ENCODE measurements around the gene C11orf58. TPM values are rescaled to one million over a fixed set of nuclear protein-coding genes. Genes with fewer than 3 reads are reported as not detected.

The C11orf58 gene
- total RNA-seq, 2 experiments from 2014 or later = 104 to 111 TPM

GRCh38 chr11:16788141-16789062, 50.0 kb downstream of the C11orf58 start:
- DNase-seq (peak; percentile 61), ATAC-seq (peak; percentile 67)
- Mint-ChIP-seq H3K36me3 (ENCODE audit: low read depth) (no peaks in the 10 kb centered on the region), H3K4me3 (no peak overlapping the region), H3K4me1 (ENCODE audit: low read depth) (no peaks in the 10 kb centered on the region), H3K9me3 (ENCODE audit: insufficient read depth) (no peaks in the 10 kb centered on the region), H3K27ac (no peak overlapping the region), H3K27me3 (ENCODE audit: low read depth) (no peaks in the 10 kb centered on the region)
- POLR2A ChIA-PET = no interaction called here
- CTCF ChIA-PET = interaction anchor here (0.6 to 4.5 kb wide), 13 partner anchors 8 to 275 kb away, joined by 3 to 28 read pairs (median 4); no protein-coding TSS in a partner anchor

GRCh38 chr11:16789063-16789420, 50.6 kb downstream of the C11orf58 start:
- Mint-ChIP-seq H3K36me3 (ENCODE audit: low read depth) (no peaks in the 10 kb centered on the region), H3K27me3 (ENCODE audit: low read depth) (no peaks in the 10 kb centered on the region), H3K9me3 (ENCODE audit: insufficient read depth) (no peaks in the 10 kb centered on the region), H3K4me3 (no peak overlapping the region), H3K27ac (no peak overlapping the region), H3K4me1 (ENCODE audit: low read depth) (no peaks in the 10 kb centered on the region)
- DNase-seq = no peak
- POLR2A ChIA-PET = no interaction called here
- CTCF ChIA-PET = interaction anchor here (0.7 to 2.9 kb wide), 7 partner anchors 9 to 148 kb away, joined by 3 to 10 read pairs (median 5); no protein-coding TSS in a partner anchor
- ATAC-seq = no peak

GRCh38 chr11:16789560-16790485, 51.4 kb downstream of the C11orf58 start:
- peaks cover under 1% of the 10 kb centered on the region for H3K4me1 Mint-ChIP-seq (ENCODE audit: low read depth)
- no peak overlapping the region for H3K4me3 Mint-ChIP-seq
- CTCF ChIA-PET = interaction anchor here (0.7 to 2.9 kb wide), 5 partner anchors 8 to 129 kb away, joined by 3 to 10 read pairs (median 5); no protein-coding TSS in a partner anchor
- POLR2A ChIA-PET = no interaction called here
- no peaks in the 10 kb centered on the region for H3K27me3 Mint-ChIP-seq (ENCODE audit: low read depth)
- no peak overlapping the region for H3K27ac Mint-ChIP-seq
- H3K36me3 Mint-ChIP-seq (ENCODE audit: low read depth) = no peaks in the 10 kb centered on the region
- H3K9me3 Mint-ChIP-seq (ENCODE audit: insufficient read depth) = no peaks in the 10 kb centered on the region
- no peak for ATAC-seq
- no peak for DNase-seq

- ChIA-PET CTCF (interaction anchor here (1.7 kb wide), 1 partner anchor 11 kb away, joined by 5 read pairs; no protein-coding TSS in a partner anchor), POLR2A (no interaction called here)
- H3K9me3 Mint-ChIP-seq (ENCODE audit: insufficient read depth) = no peaks in the 10 kb centered on the region
- peaks cover 6% of the 10 kb centered on the region for H3K4me1 Mint-ChIP-seq (ENCODE audit: low read depth)
- no peak overlapping the region for H3K27ac Mint-ChIP-seq
- no peak for ATAC-seq
- DNase-seq = no peak
- no peaks in the 10 kb centered on the region for H3K27me3 Mint-ChIP-seq (ENCODE audit: low read depth)
- no peaks in the 10 kb centered on the region for H3K36me3 Mint-ChIP-seq (ENCODE audit: low read depth)
- H3K4me3 Mint-ChIP-seq = no peak overlapping the region
These were observed 52.2 kb downstream of the C11orf58 start for GRCh38 chr11:16790486-16791190.

GRCh38 chr11:16791191-16791961, 52.9 kb downstream of the C11orf58 start:
- CTCF ChIA-PET = no interaction called here
- H3K27me3 Mint-ChIP-seq (ENCODE audit: low read depth) = no peaks in the 10 kb centered on the region
- no peaks in the 10 kb centered on the region for H3K9me3 Mint-ChIP-seq (ENCODE audit: insufficient read depth)
- no peak overlapping the region for H3K4me3 Mint-ChIP-seq
- ATAC-seq = no peak
- peaks cover 6% of the 10 kb centered on the region for H3K4me1 Mint-ChIP-seq (ENCODE audit: low read depth)
- POLR2A ChIA-PET = no interaction called here
- no peaks in the 10 kb centered on the region for H3K36me3 Mint-ChIP-seq (ENCODE audit: low read depth)
- no peak overlapping the region for H3K27ac Mint-ChIP-seq
- no peak for DNase-seq

GRCh38 chr11:16792426-16792825, 54.0 kb downstream of the C11orf58 start:
- no peaks in the 10 kb centered on the region for H3K9me3 Mint-ChIP-seq (ENCODE audit: insufficient read depth)
- no peaks in the 10 kb centered on the region for H3K27me3 Mint-ChIP-seq (ENCODE audit: low read depth)
- ChIA-PET CTCF (interaction anchor here (1.4 kb wide), 1 partner anchor 28 kb away, joined by 4 read pairs; no protein-coding TSS in a partner anchor), POLR2A (no interaction called here)
- DNase-seq (no peak), ATAC-seq (no peak)
- H3K27ac Mint-ChIP-seq = no peak overlapping the region
- peaks cover 6% of the 10 kb centered on the region for H3K4me1 Mint-ChIP-seq (ENCODE audit: low read depth)
- no peaks in the 10 kb centered on the region for H3K36me3 Mint-ChIP-seq (ENCODE audit: low read depth)
- no peak overlapping the region for H3K4me3 Mint-ChIP-seq

GRCh38 chr11:16793009-16793408, 54.6 kb downstream of the C11orf58 start:
- no peak overlapping the region for H3K27ac Mint-ChIP-seq
- ChIA-PET POLR2A (no interaction called here), CTCF (interaction anchor here (1.4 kb wide), 1 partner anchor 28 kb away, joined by 4 read pairs; no protein-coding TSS in a partner anchor)
- H3K9me3 Mint-ChIP-seq (ENCODE audit: insufficient read depth) = no peaks in the 10 kb centered on the region
- no peak overlapping the region for H3K4me3 Mint-ChIP-seq
- peaks cover 6% of the 10 kb centered on the region for H3K4me1 Mint-ChIP-seq (ENCODE audit: low read depth)
- DNase-seq (no peak), ATAC-seq (no peak)
- no peaks in the 10 kb centered on the region for H3K36me3 Mint-ChIP-seq (ENCODE audit: low read depth)
- no peaks in the 10 kb centered on the region for H3K27me3 Mint-ChIP-seq (ENCODE audit: low read depth)

GRCh38 chr11:16793511-16793910, 55.1 kb downstream of the C11orf58 start:
- H3K4me1 Mint-ChIP-seq (ENCODE audit: low read depth) = peaks cover 6% of the 10 kb centered on the region
- ATAC-seq (no peak), DNase-seq (no peak)
- no peak overlapping the region for H3K27ac Mint-ChIP-seq
- CTCF ChIA-PET = interaction anchor here (0.6 to 1.4 kb wide), 2 partner anchors 27 kb away, joined by 3 to 4 read pairs; no protein-coding TSS in a partner anchor
- H3K27me3 Mint-ChIP-seq (ENCODE audit: low read depth) = no peaks in the 10 kb centered on the region
- no peak overlapping the region for H3K4me3 Mint-ChIP-seq
- H3K36me3 Mint-ChIP-seq (ENCODE audit: low read depth) = no peaks in the 10 kb centered on the region
- H3K9me3 Mint-ChIP-seq (ENCODE audit: insufficient read depth) = no peaks in the 10 kb centered on the region
- POLR2A ChIA-PET = no interaction called here

- DNase-seq (no peak), ATAC-seq (no peak)
- ChIA-PET POLR2A (no interaction called here), CTCF (interaction anchor here (0.6 to 1.2 kb wide), 3 partner anchors 9 to 26 kb away, joined by 3 to 4 read pairs (median 4); no protein-coding TSS in a partner anchor)
- Mint-ChIP-seq H3K36me3 (ENCODE audit: low read depth) (no peaks in the 10 kb centered on the region), H3K4me1 (ENCODE audit: low read depth) (peaks cover 6% of the 10 kb centered on the region), H3K9me3 (ENCODE audit: insufficient read depth) (no peaks in the 10 kb centered on the region), H3K4me3 (no peak overlapping the region), H3K27ac (no peak overlapping the region), H3K27me3 (ENCODE audit: low read depth) (no peaks in the 10 kb centered on the region)
These were observed 55.8 kb downstream of the C11orf58 start for GRCh38 chr11:16794047-16794818.

GRCh38 chr11:16795146-16795545, 56.7 kb downstream of the C11orf58 start:
- Mint-ChIP-seq H3K4me3 (no peak overlapping the region), H3K27ac (no peak overlapping the region), H3K9me3 (ENCODE audit: insufficient read depth) (no peaks in the 10 kb centered on the region), H3K36me3 (ENCODE audit: low read depth) (no peaks in the 10 kb centered on the region), H3K27me3 (ENCODE audit: low read depth) (no peaks in the 10 kb centered on the region), H3K4me1 (ENCODE audit: low read depth) (peaks cover 6% of the 10 kb centered on the region)
- POLR2A ChIA-PET = no interaction called here
- DNase-seq = peak; percentile 36
- CTCF ChIA-PET = interaction anchor here (1.2 kb wide), 2 partner anchors 10 to 11 kb away, joined by 4 read pairs; no protein-coding TSS in a partner anchor
- no peak for ATAC-seq

Measured in activated CD8-positive, alpha-beta T cell treated with anti-CD3 and anti-CD28 coated beads, Interleukin-2, amount 10 ng/mL, durations not matched to agents 7 days and 5 days (primary cell).